ENCODE measurements around the gene DOHH.

Gene DOHH

GRCh38 chr19:3527238-3527910, 26.9 kb upstream of the DOHH start:
- TF ChIP-seq CTCF (IDR thresholded peaks at IDR 0.05; ENCODE audit: low read length) = no peak
- no peak for TF ChIP-seq EZH2 (optimal IDR thresholded peaks at IDR 0.05; ENCODE audit: low read depth, low read length)
- no peak for TF ChIP-seq EZH2phosphoT487 (IDR thresholded peaks at IDR 0.05; ENCODE audit: low read length)

GRCh38 chr19:3526507-3527237, 26.2 kb upstream of the DOHH start:
- no peaks in the 10 kb centered on the region for H3K9me2 ChIP-seq (replicated peaks; ENCODE audit: insufficient read depth, low read length)
- no peaks in the 10 kb centered on the region for H3K27me3 ChIP-seq (replicated peaks; ENCODE audit: insufficient read depth, low read length)
- H3K4me2 ChIP-seq (ENCODE audit: low read depth, low read length) = no peak overlapping the region
- no peaks in the 10 kb centered on the region for H3K9me3 ChIP-seq (replicated peaks; ENCODE audit: insufficient read depth, low read length)
- peaks cover 18% of the 10 kb centered on the region for H3K79me2 ChIP-seq (ENCODE audit: low read length)
- TF ChIP-seq CTCF (IDR thresholded peaks at IDR 0.05; ENCODE audit: low read length) = peak; percentile 16; the same call in 1 of the 2 replicates
- TF ChIP-seq EZH2phosphoT487 (IDR thresholded peaks at IDR 0.05; ENCODE audit: low read length) = no peak
- H3K27ac ChIP-seq (ENCODE audit: low read length) = no peak overlapping the region
- DNase-seq = no peak
- H3K4me1 ChIP-seq (ENCODE audit: low read length) = no peaks in the 10 kb centered on the region
- H4K20me1 ChIP-seq (ENCODE audit: insufficient read depth, low read length) = no peaks in the 10 kb centered on the region
- no peak overlapping the region for H3K4me3 ChIP-seq (ENCODE audit: low read length)
- H3K36me3 ChIP-seq (replicated peaks; ENCODE audit: insufficient read depth, low read length) = no peaks in the 10 kb centered on the region
- no peaks in the 10 kb centered on the region for H3F3A ChIP-seq (ENCODE audit: insufficient read depth, low read length)
- H3K9ac ChIP-seq (ENCODE audit: low read length) = no peak overlapping the region
- no peak overlapping the region for H2AFZ ChIP-seq (ENCODE audit: low read length)

More at GRCh38 chr19:3527238-3527910, 26.9 kb upstream of the DOHH start:
- Histone ChIP-seq H3K27me3 (replicated peaks; ENCODE audit: insufficient read depth, low read length) (no peaks in the 10 kb centered on the region), H4K20me1 (ENCODE audit: insufficient read depth, low read length) (no peaks in the 10 kb centered on the region), H3K9me2 (replicated peaks; ENCODE audit: insufficient read depth, low read length) (no peaks in the 10 kb centered on the region), H3K9me3 (replicated peaks; ENCODE audit: insufficient read depth, low read length) (no peaks in the 10 kb centered on the region), H3K4me3 (ENCODE audit: low read length) (no peak overlapping the region), H3F3A (ENCODE audit: insufficient read depth, low read length) (no peaks in the 10 kb centered on the region), H2AFZ (ENCODE audit: low read length) (no peak overlapping the region), H3K4me2 (ENCODE audit: low read depth, low read length) (no peak overlapping the region), H3K4me1 (ENCODE audit: low read length) (no peaks in the 10 kb centered on the region), H3K9ac (ENCODE audit: low read length) (no peak overlapping the region), H3K36me3 (replicated peaks; ENCODE audit: insufficient read depth, low read length) (no peaks in the 10 kb centered on the region), H3K79me2 (ENCODE audit: low read length) (peaks cover 11% of the 10 kb centered on the region), H3K27ac (ENCODE audit: low read length) (no peak overlapping the region)
- no peak for DNase-seq

DNA sequence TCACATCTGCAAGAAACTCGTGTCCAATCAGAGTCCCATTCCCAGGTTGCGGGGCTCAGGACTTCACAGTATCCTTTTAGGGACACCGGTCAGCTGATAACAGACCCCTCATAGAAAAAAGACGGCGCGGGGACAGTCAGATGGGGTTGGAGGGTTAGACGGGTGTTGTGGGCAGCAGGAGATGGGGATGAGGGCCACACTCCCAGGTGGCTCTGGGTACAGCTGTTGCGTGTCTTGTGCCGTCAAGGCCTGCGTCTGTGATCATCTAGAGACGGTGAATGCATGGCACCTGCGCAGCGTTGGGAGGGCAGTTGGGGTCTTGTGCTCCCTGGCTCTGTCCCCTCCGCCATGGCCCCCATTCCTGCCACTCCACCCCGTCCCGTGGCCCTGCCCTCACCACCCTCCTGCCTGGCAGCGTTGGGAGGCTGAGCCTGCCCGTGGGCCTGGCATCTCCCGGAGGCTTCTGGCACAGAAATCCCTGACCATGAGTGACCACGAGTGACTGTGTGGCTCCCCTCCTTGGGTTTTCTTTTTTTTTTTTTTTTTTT, 24.5 kb upstream of the DOHH start:
- Histone ChIP-seq H3K9me2 (replicated peaks; ENCODE audit: insufficient read depth, low read length) (no peaks in the 10 kb centered on the region), H3F3A (ENCODE audit: insufficient read depth, low read length) (no peaks in the 10 kb centered on the region), H3K9ac (ENCODE audit: low read length) (no peak overlapping the region)

More for the DNA sequence above, 24.5 kb upstream of the DOHH start:
- H3K27ac ChIP-seq (ENCODE audit: low read length) = no peak overlapping the region
- H3K79me2 ChIP-seq (ENCODE audit: low read length) = peaks cover 34% of the 10 kb centered on the region
- TF ChIP-seq CTCF (IDR thresholded peaks at IDR 0.05; ENCODE audit: low read length) = no peak
- TF ChIP-seq EZH2 (optimal IDR thresholded peaks at IDR 0.05; ENCODE audit: low read depth, low read length) = no peak
- TF ChIP-seq EZH2phosphoT487 (IDR thresholded peaks at IDR 0.05; ENCODE audit: low read length) = no peak
- no peak for DNase-seq
- H3K4me1 ChIP-seq (ENCODE audit: low read length) = no peaks in the 10 kb centered on the region
- no peak overlapping the region for H3K4me2 ChIP-seq (ENCODE audit: low read depth, low read length)
- no peaks in the 10 kb centered on the region for H3K27me3 ChIP-seq (replicated peaks; ENCODE audit: insufficient read depth, low read length)
- no peak overlapping the region for H2AFZ ChIP-seq (ENCODE audit: low read length)
- H3K36me3 ChIP-seq (replicated peaks; ENCODE audit: insufficient read depth, low read length) = 0 out of 2 replicates have a peak, but pooled peaks cover 3% of the 10 kb centered on the region
- H3K4me3 ChIP-seq (ENCODE audit: low read length) = no peak overlapping the region
- no peaks in the 10 kb centered on the region for H3K9me3 ChIP-seq (replicated peaks; ENCODE audit: insufficient read depth, low read length)
- no peaks in the 10 kb centered on the region for H4K20me1 ChIP-seq (ENCODE audit: insufficient read depth, low read length)

Data from MM.1S (cell line).